ENCODE measurements around the gene PGD. TPM values are rescaled to one million over a fixed set of nuclear protein-coding genes. Genes with fewer than 3 reads are reported as not detected.

The PGD gene
- total and polyA plus RNA-seq, 10 donors: 40.8 to 381 (median 124) TPM

DNA sequence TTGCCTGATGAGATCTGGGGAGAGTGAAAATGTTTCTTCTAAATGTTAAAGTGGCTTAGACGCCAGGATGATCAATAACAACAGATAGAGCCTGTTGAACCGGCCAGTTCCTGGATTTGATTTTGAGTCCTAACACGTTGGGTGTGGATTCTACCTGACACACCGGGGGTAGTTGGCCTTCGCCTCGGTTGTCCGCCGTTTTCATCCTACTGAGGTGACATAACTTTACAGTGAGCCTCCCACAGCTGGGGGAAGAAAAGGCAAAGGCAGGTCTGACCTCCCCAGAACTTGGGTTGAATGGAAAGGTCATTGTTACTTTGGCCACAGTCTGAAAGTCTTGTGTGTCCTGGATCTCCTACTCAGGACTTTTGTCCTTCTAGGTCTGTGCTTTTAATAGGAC, 1.1 kb downstream of the PGD start:
- Histone ChIP-seq H3K36me3 (peaks cover 0 to 40% (median 28%) of the 10 kb centered on the region in 6 donors), H3K27ac (peak overlapping the region in 7 of 8 donors; percentile 92 to 98 (median 96)), H3K4me1 (peaks cover 8 to 57% (median 27%) of the 10 kb centered on the region in 6 donors), H3K4me3 (peak overlapping the region; percentile 81 to 99 (median 96)), H3K9me3 (no peaks in the 10 kb centered on the region), H3K27me3 (replicated peaks in 1 of 7) (no peaks in the 10 kb centered on the region)
- intact Hi-C loops (cut with DNase I; ENCODE audit: low total_unique reads): no loop called here
- DNase-seq: no peak
- no peak for TF ChIP-seq POLR2A (IDR thresholded peaks at IDR 0.05)
- 51 to 68% (median 63%) methylated on average over 8 of the region's 8 CpGs for WGBS, 5 donors

DNA sequence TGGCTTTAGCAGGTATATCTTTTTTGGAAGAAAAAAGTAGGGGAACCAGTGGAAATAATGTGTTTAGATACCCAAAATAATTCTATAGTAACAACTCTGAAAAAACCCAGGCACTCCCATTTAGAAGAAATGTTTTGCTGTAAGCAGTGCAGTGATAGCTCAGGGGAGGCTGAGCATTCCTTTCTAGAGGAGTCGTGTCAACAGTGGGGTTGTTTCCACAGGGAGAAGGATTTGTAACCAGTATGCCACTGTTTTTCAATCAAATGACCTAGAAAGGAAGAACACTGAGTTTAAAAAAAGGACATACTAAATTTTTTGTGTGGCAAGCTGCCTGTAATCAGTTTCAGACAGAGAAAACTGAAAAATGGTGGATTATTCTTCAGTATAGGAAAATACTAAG, 2.4 kb downstream of the PGD start:
- WGBS, 5 donors: 69 to 96% (median 77%) methylated on average over 1 of the region's 1 CpG
- Histone ChIP-seq H3K4me3 (peak overlapping the region in 3 of 8 donors; percentile 95 to 99 (median 96)), H3K9me3 (no peaks in the 10 kb centered on the region), H3K36me3 (peaks cover 0 to 53% (median 40%) of the 10 kb centered on the region in 6 donors), H3K27ac (peak overlapping the region in 7 of 8 donors; percentile 92 to 98 (median 96)), H3K27me3 (replicated peaks in 1 of 7) (no peaks in the 10 kb centered on the region), H3K4me1 (peaks cover 8 to 57% (median 27%) of the 10 kb centered on the region in 6 donors)
- no peak for DNase-seq
- intact Hi-C loops (cut with DNase I; ENCODE audit: low total_unique reads): no loop called here
- TF ChIP-seq, protein P1, sequence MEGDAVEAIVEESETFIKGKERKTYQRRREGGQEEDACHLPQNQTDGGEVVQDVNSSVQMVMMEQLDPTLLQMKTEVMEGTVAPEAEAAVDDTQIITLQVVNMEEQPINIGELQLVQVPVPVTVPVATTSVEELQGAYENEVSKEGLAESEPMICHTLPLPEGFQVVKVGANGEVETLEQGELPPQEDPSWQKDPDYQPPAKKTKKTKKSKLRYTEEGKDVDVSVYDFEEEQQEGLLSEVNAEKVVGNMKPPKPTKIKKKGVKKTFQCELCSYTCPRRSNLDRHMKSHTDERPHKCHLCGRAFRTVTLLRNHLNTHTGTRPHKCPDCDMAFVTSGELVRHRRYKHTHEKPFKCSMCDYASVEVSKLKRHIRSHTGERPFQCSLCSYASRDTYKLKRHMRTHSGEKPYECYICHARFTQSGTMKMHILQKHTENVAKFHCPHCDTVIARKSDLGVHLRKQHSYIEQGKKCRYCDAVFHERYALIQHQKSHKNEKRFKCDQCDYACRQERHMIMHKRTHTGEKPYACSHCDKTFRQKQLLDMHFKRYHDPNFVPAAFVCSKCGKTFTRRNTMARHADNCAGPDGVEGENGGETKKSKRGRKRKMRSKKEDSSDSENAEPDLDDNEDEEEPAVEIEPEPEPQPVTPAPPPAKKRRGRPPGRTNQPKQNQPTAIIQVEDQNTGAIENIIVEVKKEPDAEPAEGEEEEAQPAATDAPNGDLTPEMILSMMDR (IDR thresholded peaks at IDR 0.05 in 8 of 11, conservative IDR thresholded peaks at IDR 0.05 in 3 of 11): no peak
- no peak for TF ChIP-seq POLR2A (IDR thresholded peaks at IDR 0.05)
- no peak for TF ChIP-seq POLR2AphosphoS5 (IDR thresholded peaks at IDR 0.05)

DNA sequence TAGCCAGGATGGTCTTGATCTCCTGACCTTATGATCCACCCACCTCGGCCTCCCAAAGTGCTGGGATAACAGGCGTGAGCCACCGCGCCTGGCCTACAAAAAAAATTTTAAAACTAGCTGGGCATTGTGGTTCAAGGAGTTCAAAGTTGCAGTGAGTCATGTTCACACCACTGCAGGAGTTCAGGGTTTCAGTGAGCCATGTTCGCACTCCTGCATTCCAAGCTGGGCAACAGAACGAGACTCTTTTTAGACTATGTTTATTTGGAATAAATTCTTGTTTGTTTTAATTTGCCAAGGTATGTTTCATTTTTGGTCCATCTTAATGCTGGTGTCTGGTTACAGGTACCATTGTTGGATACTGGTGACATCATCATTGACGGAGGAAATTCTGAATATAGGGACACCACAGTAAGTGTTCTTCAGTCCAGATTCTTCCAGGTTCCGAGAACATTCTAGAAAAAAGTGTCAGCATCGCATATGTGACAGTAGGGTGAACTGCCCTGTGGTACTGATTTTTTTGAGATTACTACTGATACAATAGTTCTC, 3.9 kb downstream of the PGD start:
- intact Hi-C loops (cut with DNase I; ENCODE audit: low total_unique reads): no loop called here
- Histone ChIP-seq H3K27me3 (replicated peaks in 1 of 7) (no peaks in the 10 kb centered on the region), H3K36me3 (peaks cover 0 to 68% (median 54%) of the 10 kb centered on the region in 6 donors), H3K9me3 (no peaks in the 10 kb centered on the region), H3K27ac (peak overlapping the region in 1 of 8 donors; percentile 96), H3K4me1 (peaks cover 8 to 42% (median 23%) of the 10 kb centered on the region in 6 donors), H3K4me3 (no peak overlapping the region)
- TF ChIP-seq POLR2A (IDR thresholded peaks at IDR 0.05) (no peak), POLR2AphosphoS5 (IDR thresholded peaks at IDR 0.05) (no peak)
- TF ChIP-seq, protein P1 (IDR thresholded peaks at IDR 0.05 in 8 of 11, conservative IDR thresholded peaks at IDR 0.05 in 3 of 11): no peak
- no peak for DNase-seq
- WGBS, 5 donors: 91 to 98% (median 95%) methylated on average over 9 of the region's 9 CpGs

DNA sequence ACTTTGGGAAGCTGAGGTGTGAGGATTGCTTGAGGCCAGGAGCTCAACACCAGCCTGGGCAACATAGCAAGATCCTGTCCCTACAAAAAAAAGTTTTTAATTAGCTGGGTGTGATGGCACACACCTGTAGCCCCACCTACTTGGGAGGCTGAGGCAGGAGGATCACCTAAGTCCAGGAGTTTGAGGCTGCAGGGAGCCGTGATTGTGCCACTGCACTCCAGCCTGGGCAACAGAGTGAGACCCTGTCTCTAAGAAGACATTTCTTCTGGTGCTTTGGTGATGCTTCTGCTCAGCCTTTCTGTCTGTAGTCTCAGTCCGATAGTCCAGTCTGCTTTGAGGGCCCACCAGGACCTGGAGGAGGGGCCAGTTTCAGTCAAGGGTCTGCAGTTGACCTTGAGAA, 8.3 kb downstream of the PGD start:
- Histone ChIP-seq H3K9me3 (no peaks in the 10 kb centered on the region), H3K27ac (peak overlapping the region in 1 of 8 donors; percentile 30), H3K27me3 (replicated peaks in 1 of 7) (no peaks in the 10 kb centered on the region), H3K4me1 (peaks cover 0 to 7% (median 0%) of the 10 kb centered on the region in 6 donors), H3K4me3 (no peak overlapping the region), H3K36me3 (peaks cover 0 to 100% (median 93%) of the 10 kb centered on the region in 6 donors)
- no peak for DNase-seq
- WGBS, 5 donors: 83 to 100% (median 92%) methylated on average over 1 to 2 of the region's 2 CpGs
- intact Hi-C loops (cut with DNase I; ENCODE audit: low total_unique reads): no loop called here
- TF ChIP-seq POLR2AphosphoS5 (IDR thresholded peaks at IDR 0.05): peak in 1 of 3 donors; percentile 7
- TF ChIP-seq, protein P1 (IDR thresholded peaks at IDR 0.05 in 8 of 11, conservative IDR thresholded peaks at IDR 0.05 in 3 of 11): no peak
